EH (cell line): ENCODE data around the gene CCN2.
"Not testable (repeated sequence)": the region's sequence is repeated elsewhere in the genome, so short reads cannot be mapped to it uniquely, and the experiment has no call there.

Experiments
- DNase-seq: peaks from one replicate; pipeline ENCODE4 v3.0.0-alpha.2; 2015; ENCODE audit warnings: low read depth

Gene CCN2

DNA sequence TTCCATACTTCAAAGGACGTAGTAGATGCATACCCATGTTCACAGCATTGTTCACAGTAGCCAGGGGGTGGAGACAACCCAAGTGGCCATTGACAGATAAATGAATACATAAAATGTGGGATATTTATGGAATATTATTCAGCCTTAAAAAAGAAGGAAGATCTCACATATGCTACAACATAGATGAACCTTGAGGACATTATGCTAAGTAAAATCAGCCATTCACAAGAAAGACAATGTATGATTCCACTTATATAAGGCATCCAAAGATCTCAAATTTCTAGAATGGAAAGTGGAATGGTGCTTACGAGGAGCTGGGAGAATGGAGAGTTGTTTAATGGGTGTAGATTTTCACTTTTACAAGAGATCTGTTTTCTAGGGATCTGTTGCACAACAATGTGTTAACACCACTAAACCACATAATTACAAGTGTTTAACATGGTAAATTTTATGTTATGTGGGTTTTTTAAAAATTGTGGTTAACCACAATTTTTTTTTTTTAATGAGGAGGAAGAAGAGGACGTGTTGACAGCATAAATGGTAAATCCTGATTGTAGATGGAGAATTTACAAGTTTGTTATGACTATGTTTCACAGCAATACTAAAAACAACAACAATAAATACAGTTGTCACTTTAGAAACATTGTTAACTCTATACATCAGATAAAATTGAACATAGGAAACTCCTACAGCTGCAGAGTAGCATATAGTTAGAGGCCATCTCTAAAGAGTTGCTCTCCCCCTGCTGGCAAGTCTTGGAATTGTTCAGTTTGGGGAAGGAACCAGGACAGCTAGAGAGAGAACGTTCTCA, 41.6 kb downstream of the CCN2 start:
- peak; percentile 78 for DNase-seq

GRCh38 chr6:131908787-131909186, 42.4 kb downstream of the CCN2 start:
- not testable (repeated sequence) for DNase-seq

DNA sequence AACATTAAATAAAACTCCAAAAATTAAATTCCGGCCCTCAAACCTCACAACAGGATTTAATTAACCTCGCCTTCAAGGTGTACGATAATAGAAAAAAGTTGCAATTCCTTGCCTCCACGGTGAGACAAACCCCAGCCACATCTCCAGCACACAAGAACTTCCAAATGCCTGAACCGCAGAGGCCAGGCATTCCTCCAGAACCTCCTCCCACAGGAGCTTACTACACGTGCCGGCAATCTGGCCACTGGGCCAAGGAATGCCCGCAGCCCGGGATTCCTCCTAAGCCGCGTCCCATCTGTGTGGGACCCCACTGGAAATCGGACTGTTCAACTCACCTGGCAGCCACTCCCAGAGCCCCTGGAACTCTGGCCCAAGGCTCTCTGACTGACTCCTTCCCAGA, 47.4 kb downstream of the CCN2 start:
- peak; percentile 29 for DNase-seq

GRCh38 chr6:131901326-131901873, 49.8 kb downstream of the CCN2 start:
- DNase-seq: not testable (repeated sequence)

DNA sequence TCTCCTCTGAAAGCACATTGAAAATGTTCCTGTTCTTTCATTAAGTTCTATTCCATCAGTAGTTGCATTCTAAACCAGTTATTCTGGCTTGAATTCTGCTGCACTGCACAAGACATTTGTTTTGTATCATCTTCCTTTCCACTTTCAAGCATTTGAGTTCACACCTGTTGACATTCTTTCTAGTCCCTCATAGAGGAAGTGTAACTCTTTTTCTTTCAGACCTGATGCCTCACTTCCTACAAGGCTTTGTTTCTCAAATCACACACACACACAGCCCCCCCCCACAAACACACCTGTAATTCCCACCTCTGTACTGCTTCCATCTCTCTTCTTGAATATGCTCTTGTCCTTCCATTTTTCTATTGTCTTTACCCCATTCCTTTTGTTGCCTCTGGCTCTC, 50.9 kb downstream of the CCN2 start:
- no peak for DNase-seq

DNA sequence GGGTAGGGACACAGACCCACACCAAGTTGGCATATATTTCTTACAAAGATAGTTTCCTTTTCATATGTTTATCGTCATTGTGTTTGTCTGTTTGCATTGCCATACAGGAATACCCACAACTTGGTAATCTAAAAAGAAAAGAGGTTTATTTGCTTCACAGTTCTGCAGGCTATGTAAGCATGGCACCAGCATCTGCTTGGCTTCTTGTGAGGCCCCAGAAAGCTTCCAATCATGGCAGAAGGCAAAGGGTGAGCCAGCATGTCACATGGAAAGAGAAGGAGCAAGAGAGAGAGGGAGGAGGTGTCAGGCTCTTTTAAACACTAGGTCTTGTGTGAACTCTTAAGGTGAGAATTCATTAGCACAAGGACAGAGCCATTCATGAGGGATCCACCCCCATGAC, 52.5 kb downstream of the CCN2 start:
- DNase-seq: no peak
